ENCODE results near the gene FAAP20. TPM values are rescaled to one million over a fixed set of nuclear protein-coding genes. Genes with fewer than 3 reads are reported as not detected.

FAAP20 gene
- polyA plus RNA-seq, 2 of the 4 experiments (the other 2 are of a cell fraction) = 5.1 to 26.0 TPM

DNA sequence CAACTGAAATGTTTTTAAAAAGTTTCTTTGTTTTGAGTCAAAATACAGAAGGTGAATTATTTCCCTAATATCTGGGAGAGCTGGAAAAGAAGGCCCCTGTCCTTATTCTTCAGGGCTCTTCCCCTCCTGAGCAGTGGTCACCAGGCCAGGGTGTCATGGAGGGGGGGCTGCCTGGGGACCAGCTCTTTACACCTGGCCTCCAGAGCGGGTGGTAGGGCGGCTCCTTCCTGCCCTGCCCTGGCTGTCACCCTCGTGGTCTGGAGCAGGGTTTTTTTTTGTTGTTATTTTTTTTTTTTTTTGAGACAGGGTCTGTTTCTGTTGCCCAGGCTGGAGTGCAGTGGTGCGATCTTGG lies 40.2 kb upstream of the FAAP20 start:
- WGBS (ENCODE audit: missing lambda C conversion rate) = 41% methylated on average over 4 of the region's 4 CpGs
- FAIRE-seq = no peak
- TF ChIP-seq ZC3H11A (IDR thresholded peaks at IDR 0.05) (no peak), TP53 (CRISPR knock-in tag; IDR thresholded peaks at IDR 0.05) (no peak), JUN (IDR thresholded peaks at IDR 0.05) (no peak), ESRRA (IDR thresholded peaks at IDR 0.05; ENCODE audit: borderline replicate concordance, low read length) (no peak), HOXA7 (CRISPR knock-in tag; IDR thresholded peaks at IDR 0.05) (no peak)
- TF ChIP-seq, protein P1, sequence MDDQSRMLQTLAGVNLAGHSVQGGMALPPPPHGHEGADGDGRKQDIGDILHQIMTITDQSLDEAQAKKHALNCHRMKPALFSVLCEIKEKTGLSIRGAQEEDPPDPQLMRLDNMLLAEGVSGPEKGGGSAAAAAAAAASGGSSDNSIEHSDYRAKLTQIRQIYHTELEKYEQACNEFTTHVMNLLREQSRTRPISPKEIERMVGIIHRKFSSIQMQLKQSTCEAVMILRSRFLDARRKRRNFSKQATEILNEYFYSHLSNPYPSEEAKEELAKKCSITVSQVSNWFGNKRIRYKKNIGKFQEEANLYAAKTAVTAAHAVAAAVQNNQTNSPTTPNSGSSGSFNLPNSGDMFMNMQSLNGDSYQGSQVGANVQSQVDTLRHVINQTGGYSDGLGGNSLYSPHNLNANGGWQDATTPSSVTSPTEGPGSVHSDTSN (IDR thresholded peaks at IDR 0.05) = no peak
- H3K27ac ChIP-seq = peak overlapping the region; percentile 83
- no peaks in the 10 kb centered on the region for H3K9me3 ChIP-seq
- ChIA-PET POLR2A (interaction anchor here (0.8 to 1.2 kb wide), 2 partner anchors 22 to 81 kb away, joined by 4 read pairs; no protein-coding TSS in a partner anchor), CTCF (interaction anchor here (0.6 to 7.6 kb wide), 6 partner anchors 21 to 147 kb away, joined by 3 to 49 read pairs (median 4); partner anchors contain the start of gene FAAP20)
- no peak for ATAC-seq
- H3K4me3 ChIP-seq = no peak overlapping the region
- H3K4me1 ChIP-seq = peaks cover 65% of the 10 kb centered on the region
- peak overlapping the region; percentile 97 for H3K4me2 ChIP-seq
- DNase-seq (ENCODE audit: low read depth in 1 of 2, low spot score in 1 of 2) = no peak

DNA sequence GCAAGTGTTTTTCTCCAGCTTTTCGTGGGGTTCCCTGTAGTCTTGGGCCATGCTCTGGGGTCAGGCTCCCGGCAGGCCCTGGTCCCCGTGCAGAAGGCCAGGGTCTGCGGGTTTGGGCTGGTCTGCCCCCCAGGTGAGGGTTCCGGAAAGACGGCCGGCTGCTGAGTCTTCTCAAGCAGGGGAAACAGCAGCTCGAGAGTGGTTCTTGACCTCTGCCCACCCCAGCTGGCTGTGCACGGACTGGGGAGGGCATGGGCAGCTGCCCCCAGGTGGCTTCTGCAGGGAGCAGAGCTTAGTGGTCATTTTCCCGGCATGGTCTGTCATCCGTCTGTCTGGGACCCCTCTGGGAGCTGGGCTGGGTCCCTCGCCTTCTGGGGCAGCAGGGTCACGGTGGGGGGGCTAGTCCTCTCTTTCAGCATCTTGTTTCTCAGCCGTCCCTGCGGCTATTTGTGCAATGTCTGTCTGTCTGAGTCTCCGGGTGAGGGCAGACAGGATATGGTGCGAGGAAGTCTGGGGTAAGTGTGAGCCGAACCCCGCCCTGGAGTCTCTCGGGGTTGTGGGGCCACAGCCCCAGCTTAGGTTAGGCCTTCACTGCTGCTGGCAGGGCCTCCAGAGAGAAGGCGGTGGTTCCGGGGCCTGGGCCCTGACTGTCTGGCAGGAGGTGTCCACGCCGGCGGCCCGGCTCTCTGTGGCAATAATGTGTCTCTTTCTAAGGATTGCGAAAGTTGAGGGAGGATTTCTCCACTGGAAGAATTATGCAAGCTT lies 39.6 kb upstream of the FAAP20 start:
- TF ChIP-seq, protein P2, sequence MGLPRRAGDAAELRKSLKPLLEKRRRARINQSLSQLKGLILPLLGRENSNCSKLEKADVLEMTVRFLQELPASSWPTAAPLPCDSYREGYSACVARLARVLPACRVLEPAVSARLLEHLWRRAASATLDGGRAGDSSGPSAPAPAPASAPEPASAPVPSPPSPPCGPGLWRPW (IDR thresholded peaks at IDR 0.05) = peak; percentile 94
- TF ChIP-seq CEBPB (IDR thresholded peaks at IDR 0.05) (peak; percentile 97 to 98), PHF8 (IDR thresholded peaks at IDR 0.05; ENCODE audit: borderline replicate concordance, low read depth) (no peak), SMC3 (IDR thresholded peaks at IDR 0.05) (0 out of 3 replicates have a peak, but pooled peaks have one; percentile 15)
- TF ChIP-seq, protein P3, sequence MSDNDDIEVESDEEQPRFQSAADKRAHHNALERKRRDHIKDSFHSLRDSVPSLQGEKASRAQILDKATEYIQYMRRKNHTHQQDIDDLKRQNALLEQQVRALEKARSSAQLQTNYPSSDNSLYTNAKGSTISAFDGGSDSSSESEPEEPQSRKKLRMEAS (IDR thresholded peaks at IDR 0.05) = peak; percentile 34; the same call in 1 of the 2 replicates
- TF ChIP-seq, protein P4, sequence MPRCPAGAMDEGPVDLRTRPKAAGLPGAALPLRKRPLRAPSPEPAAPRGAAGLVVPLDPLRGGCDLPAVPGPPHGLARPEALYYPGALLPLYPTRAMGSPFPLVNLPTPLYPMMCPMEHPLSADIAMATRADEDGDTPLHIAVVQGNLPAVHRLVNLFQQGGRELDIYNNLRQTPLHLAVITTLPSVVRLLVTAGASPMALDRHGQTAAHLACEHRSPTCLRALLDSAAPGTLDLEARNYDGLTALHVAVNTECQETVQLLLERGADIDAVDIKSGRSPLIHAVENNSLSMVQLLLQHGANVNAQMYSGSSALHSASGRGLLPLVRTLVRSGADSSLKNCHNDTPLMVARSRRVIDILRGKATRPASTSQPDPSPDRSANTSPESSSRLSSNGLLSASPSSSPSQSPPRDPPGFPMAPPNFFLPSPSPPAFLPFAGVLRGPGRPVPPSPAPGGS (IDR thresholded peaks at IDR 0.05) = 0 out of 3 replicates have a peak, but pooled peaks have one; percentile 25
- peak overlapping the region; percentile 83 for H3K27ac ChIP-seq
- POLR2A ChIA-PET = interaction anchor here (0.8 to 1.2 kb wide), 2 partner anchors 22 to 81 kb away, joined by 4 read pairs; no protein-coding TSS in a partner anchor
- CTCF ChIA-PET = interaction anchor here (0.6 to 7.6 kb wide), 7 partner anchors 20 to 147 kb away, joined by 3 to 49 read pairs (median 3); partner anchors contain the start of gene FAAP20
- FAIRE-seq = no peak
- ATAC-seq = peak; percentile 44 to 69
- DNase-seq (ENCODE audit: low read depth in 1 of 2, low spot score in 1 of 2) = peak in 1 of 2 experiments; percentile 61
- H3K4me1 ChIP-seq = peaks cover 65% of the 10 kb centered on the region
- peak overlapping the region; percentile 97 for H3K4me2 ChIP-seq
- 32% methylated on average over 12 of the region's 27 CpGs for WGBS (ENCODE audit: missing lambda C conversion rate)
- no peaks in the 10 kb centered on the region for H3K9me3 ChIP-seq
- peak overlapping the region; percentile 27; the same call in 2 of the 3 replicates for H3K4me3 ChIP-seq

DNA sequence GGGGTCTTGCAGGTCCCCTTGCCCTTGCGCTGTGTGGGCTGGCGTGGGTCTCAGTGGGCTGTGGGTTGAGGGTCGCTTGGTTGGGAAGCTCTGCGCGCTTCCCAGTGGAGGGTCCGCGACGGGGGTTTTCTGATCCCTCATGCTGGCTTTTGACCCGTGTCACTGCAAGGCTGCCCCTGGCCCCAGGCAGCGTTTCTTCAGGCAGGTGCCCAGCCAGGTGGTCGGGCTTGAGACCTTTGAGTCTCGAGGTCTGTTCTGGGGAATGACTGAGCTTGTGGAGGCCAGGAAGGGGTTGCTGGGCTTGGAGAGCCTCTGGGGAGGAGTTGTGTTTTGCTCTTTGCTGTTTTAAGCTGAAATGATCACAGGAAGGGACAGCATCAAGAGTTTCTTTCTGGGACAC lies 38.9 kb upstream of the FAAP20 start:
- POLR2A ChIA-PET = no interaction called here
- ATAC-seq (no peak), FAIRE-seq (no peak), DNase-seq (ENCODE audit: low read depth in 1 of 2, low spot score in 1 of 2) (no peak)
- H3K9me3 ChIP-seq = no peaks in the 10 kb centered on the region
- 62% methylated on average over 4 of the region's 12 CpGs for WGBS (ENCODE audit: missing lambda C conversion rate)
- CTCF ChIA-PET = interaction anchor here (1.3 to 7.6 kb wide), 4 partner anchors 21 to 148 kb away, joined by 3 to 49 read pairs (median 8); partner anchors contain the start of gene FAAP20
- H3K4me2 ChIP-seq = peak overlapping the region; percentile 97
- H3K27ac ChIP-seq = peak overlapping the region; percentile 83
- H3K4me3 ChIP-seq = peak overlapping the region; percentile 27; the same call in 1 of the 3 replicates
- no peak for TF ChIP-seq HOXB5 (CRISPR knock-in tag; IDR thresholded peaks at IDR 0.05)
- no peak for TF ChIP-seq ESRRA (IDR thresholded peaks at IDR 0.05; ENCODE audit: borderline replicate concordance, low read length)
- no peak for TF ChIP-seq BHLHE40 (IDR thresholded peaks at IDR 0.05; ENCODE audit: low read depth, low read length)
- no peak for TF ChIP-seq EHF (CRISPR knock-in tag; IDR thresholded peaks at IDR 0.05)
- no peak for TF ChIP-seq NR3C1 (IDR thresholded peaks at IDR 0.05)
- TF ChIP-seq FOXS1 (CRISPR knock-in tag; IDR thresholded peaks at IDR 0.05) = no peak
- TF ChIP-seq, protein P5, sequence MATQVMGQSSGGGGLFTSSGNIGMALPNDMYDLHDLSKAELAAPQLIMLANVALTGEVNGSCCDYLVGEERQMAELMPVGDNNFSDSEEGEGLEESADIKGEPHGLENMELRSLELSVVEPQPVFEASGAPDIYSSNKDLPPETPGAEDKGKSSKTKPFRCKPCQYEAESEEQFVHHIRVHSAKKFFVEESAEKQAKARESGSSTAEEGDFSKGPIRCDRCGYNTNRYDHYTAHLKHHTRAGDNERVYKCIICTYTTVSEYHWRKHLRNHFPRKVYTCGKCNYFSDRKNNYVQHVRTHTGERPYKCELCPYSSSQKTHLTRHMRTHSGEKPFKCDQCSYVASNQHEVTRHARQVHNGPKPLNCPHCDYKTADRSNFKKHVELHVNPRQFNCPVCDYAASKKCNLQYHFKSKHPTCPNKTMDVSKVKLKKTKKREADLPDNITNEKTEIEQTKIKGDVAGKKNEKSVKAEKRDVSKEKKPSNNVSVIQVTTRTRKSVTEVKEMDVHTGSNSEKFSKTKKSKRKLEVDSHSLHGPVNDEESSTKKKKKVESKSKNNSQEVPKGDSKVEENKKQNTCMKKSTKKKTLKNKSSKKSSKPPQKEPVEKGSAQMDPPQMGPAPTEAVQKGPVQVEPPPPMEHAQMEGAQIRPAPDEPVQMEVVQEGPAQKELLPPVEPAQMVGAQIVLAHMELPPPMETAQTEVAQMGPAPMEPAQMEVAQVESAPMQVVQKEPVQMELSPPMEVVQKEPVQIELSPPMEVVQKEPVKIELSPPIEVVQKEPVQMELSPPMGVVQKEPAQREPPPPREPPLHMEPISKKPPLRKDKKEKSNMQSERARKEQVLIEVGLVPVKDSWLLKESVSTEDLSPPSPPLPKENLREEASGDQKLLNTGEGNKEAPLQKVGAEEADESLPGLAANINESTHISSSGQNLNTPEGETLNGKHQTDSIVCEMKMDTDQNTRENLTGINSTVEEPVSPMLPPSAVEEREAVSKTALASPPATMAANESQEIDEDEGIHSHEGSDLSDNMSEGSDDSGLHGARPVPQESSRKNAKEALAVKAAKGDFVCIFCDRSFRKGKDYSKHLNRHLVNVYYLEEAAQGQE (IDR thresholded peaks at IDR 0.05) = no peak
- no peak for TF ChIP-seq HDAC2 (IDR thresholded peaks at IDR 0.05)
- peaks cover 65% of the 10 kb centered on the region for H3K4me1 ChIP-seq
